ENCODE data around the gene PAN3. TPM values are rescaled to one million over a fixed set of nuclear protein-coding genes. Genes with fewer than 3 reads are reported as not detected.
A peak's percentile ranks its signal among the peaks of the same experiment; 100 is the strongest.
"Not testable (repeated sequence)": the region's sequence is repeated elsewhere in the genome, so short reads cannot be mapped to it uniquely, and the experiment has no call there.

The PAN3 gene
- total RNA-seq, 1 donor from 2014 or later: 11.8 TPM

GRCh38 chr13:28097503-28097902, 40.8 kb upstream of the PAN3 start:
- H3K27me3 ChIP-seq (ENCODE audit: control insufficient read depth, insufficient read depth, low read length): peaks cover 14% of the 10 kb centered on the region
- no peak for TF ChIP-seq CTCF (IDR thresholded peaks at IDR 0.05; ENCODE audit: insufficient read depth, low read length, severe bottlenecking)
- DNase-seq (ENCODE audit: low read depth) (no peak), FAIRE-seq (no peak)
- H3K4me3 ChIP-seq (ENCODE audit: low read depth, low read length): no peak overlapping the region
- no peaks in the 10 kb centered on the region for H3K36me3 ChIP-seq (ENCODE audit: control insufficient read depth, insufficient read depth, low read length)

GRCh38 chr13:28099396-28100149, 38.8 kb upstream of the PAN3 start:
- no peak for FAIRE-seq
- no peak for TF ChIP-seq CTCF (IDR thresholded peaks at IDR 0.05; ENCODE audit: insufficient read depth, low read length, severe bottlenecking)
- Histone ChIP-seq H3K36me3 (ENCODE audit: control insufficient read depth, insufficient read depth, low read length) (no peaks in the 10 kb centered on the region), H3K27me3 (ENCODE audit: control insufficient read depth, insufficient read depth, low read length) (peaks cover 14% of the 10 kb centered on the region), H3K4me3 (ENCODE audit: low read depth, low read length) (no peak overlapping the region)
- DNase-seq (ENCODE audit: low read depth): no peak

GRCh38 chr13:28100150-28101121, 37.9 kb upstream of the PAN3 start, which contains the start of gene FLT3:
FLT3 (minus strand) TSS chr13:28100576; CDS start chr13:28100510, 66 bp downstream.
- no peak for TF ChIP-seq CTCF (IDR thresholded peaks at IDR 0.05; ENCODE audit: insufficient read depth, low read length, severe bottlenecking)
- H3K27me3 ChIP-seq (ENCODE audit: control insufficient read depth, insufficient read depth, low read length): peaks cover 14% of the 10 kb centered on the region
- FAIRE-seq: no peak

GRCh38 chr13:28101886-28102285, 36.5 kb upstream of the PAN3 start:
- FAIRE-seq; DNase-seq (ENCODE audit: low read depth): not testable (repeated sequence)
- peaks cover 14% of the 10 kb centered on the region for H3K27me3 ChIP-seq (ENCODE audit: control insufficient read depth, insufficient read depth, low read length)

More at GRCh38 chr13:28100150-28101121, 37.9 kb upstream of the PAN3 start, which contains the start of gene FLT3:
- Histone ChIP-seq H3K4me3 (ENCODE audit: low read depth, low read length) (peak within 1 kb of the TSS; percentile 6), H3K36me3 (ENCODE audit: control insufficient read depth, insufficient read depth, low read length) (no peaks in the 10 kb centered on the region)
- no peak for DNase-seq (ENCODE audit: low read depth)

GRCh38 chr13:28106976-28107375, 31.4 kb upstream of the PAN3 start:
- Histone ChIP-seq H3K36me3 (ENCODE audit: control insufficient read depth, insufficient read depth, low read length) (no peaks in the 10 kb centered on the region), H3K4me3 (ENCODE audit: low read depth, low read length) (no peak overlapping the region), H3K27me3 (ENCODE audit: control insufficient read depth, insufficient read depth, low read length) (peaks cover under 1% of the 10 kb centered on the region)
- DNase-seq (ENCODE audit: low read depth) (no peak), FAIRE-seq (no peak)
- TF ChIP-seq CTCF (IDR thresholded peaks at IDR 0.05; ENCODE audit: insufficient read depth, low read length, severe bottlenecking): no peak

More at GRCh38 chr13:28101886-28102285, 36.5 kb upstream of the PAN3 start:
- not testable (repeated sequence) for H3K36me3 ChIP-seq (ENCODE audit: control insufficient read depth, insufficient read depth, low read length); H3K4me3 ChIP-seq (ENCODE audit: low read depth, low read length)

GRCh38 chr13:28110414-28110813, 27.9 kb upstream of the PAN3 start:
- TF ChIP-seq CTCF (IDR thresholded peaks at IDR 0.05; ENCODE audit: insufficient read depth, low read length, severe bottlenecking): no peak
- no peak for FAIRE-seq

More at GRCh38 chr13:28110414-28110813, 27.9 kb upstream of the PAN3 start:
- no peaks in the 10 kb centered on the region for H3K27me3 ChIP-seq (ENCODE audit: control insufficient read depth, insufficient read depth, low read length)
- H3K36me3 ChIP-seq (ENCODE audit: control insufficient read depth, insufficient read depth, low read length): no peaks in the 10 kb centered on the region
- no peak overlapping the region for H3K4me3 ChIP-seq (ENCODE audit: low read depth, low read length)
- peak; percentile 17 for DNase-seq (ENCODE audit: low read depth)
